Skeletal muscle satellite cell (primary cell): Measurements from ENCODE around the gene JPT1.

Source experiments
- H3K27me3 ChIP-seq: 2 replicates; pipeline ENCODE4 v1.7.0; 2013; ENCODE audit warnings: low read length; ENCODE audit not compliant: control insufficient read depth, insufficient read depth
- H3K36me3 ChIP-seq: 2 replicates; pipeline ENCODE4 v1.7.0; 2013; ENCODE audit warnings: mild to moderate bottlenecking, control low read depth, low read length; ENCODE audit not compliant: insufficient read depth
- H3K4me1 ChIP-seq: 2 replicates; pipeline ENCODE4 v1.7.0; 2013; ENCODE audit warnings: low read length; ENCODE audit not compliant: control insufficient read depth, insufficient read depth
- H3K4me2 ChIP-seq: 2 replicates; pipeline ENCODE4 v1.7.0; 2013; ENCODE audit warnings: mild to moderate bottlenecking, low read length
- H3K4me3 ChIP-seq: 2 replicates; pipeline ENCODE4 v1.7.0; 2013; ENCODE audit warnings: low read length
- H3K9ac ChIP-seq: 2 replicates; pipeline ENCODE4 v1.7.0; 2013; ENCODE audit warnings: mild to moderate bottlenecking, low read depth, low read length, moderate library complexity
- H3K9me3 ChIP-seq: replicated peaks from 2 replicates; pipeline ENCODE4 v1.7.0; 2013; ENCODE audit warnings: mild to moderate bottlenecking, control low read depth, low read length

Gene JPT1

DNA sequence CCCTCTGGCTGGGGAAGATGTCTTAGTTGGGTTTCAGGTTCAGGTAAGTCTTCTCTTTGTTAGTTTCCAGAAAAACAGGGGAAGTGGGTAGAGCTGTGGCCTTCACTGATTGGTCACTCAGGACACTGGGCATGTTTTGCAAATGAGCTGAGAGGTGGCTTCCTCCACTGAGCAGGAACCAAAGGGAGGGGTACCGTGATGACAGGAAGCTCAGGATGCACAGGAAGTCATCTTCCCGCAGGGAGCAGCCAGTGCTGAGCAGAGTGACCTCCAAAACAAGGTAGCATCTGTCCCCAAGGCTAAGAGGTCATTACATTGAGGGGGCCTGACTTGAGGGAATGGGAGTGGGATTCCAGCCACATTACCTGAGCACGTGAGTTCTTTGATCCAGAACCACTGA, 28.3 kb downstream of the JPT1 start:
- Histone ChIP-seq H3K4me2 (no peak overlapping the region), H3K36me3 (peaks cover 16% of the 10 kb centered on the region), H3K9ac (no peak overlapping the region), H3K9me3 (no peaks in the 10 kb centered on the region), H3K4me1 (peaks cover 18% of the 10 kb centered on the region), H3K27me3 (no peaks in the 10 kb centered on the region), H3K4me3 (no peak overlapping the region)

GRCh38 chr17:75124819-75125162, 29.5 kb downstream of the JPT1 start:
- H3K9me3 ChIP-seq: no peaks in the 10 kb centered on the region
- H3K27me3 ChIP-seq: no peaks in the 10 kb centered on the region
- H3K4me3 ChIP-seq: peak overlapping the region; percentile 28
- H3K9ac ChIP-seq: no peak overlapping the region
- no peak overlapping the region for H3K4me2 ChIP-seq
- H3K36me3 ChIP-seq: peaks cover 9% of the 10 kb centered on the region
- peaks cover 13% of the 10 kb centered on the region for H3K4me1 ChIP-seq

DNA sequence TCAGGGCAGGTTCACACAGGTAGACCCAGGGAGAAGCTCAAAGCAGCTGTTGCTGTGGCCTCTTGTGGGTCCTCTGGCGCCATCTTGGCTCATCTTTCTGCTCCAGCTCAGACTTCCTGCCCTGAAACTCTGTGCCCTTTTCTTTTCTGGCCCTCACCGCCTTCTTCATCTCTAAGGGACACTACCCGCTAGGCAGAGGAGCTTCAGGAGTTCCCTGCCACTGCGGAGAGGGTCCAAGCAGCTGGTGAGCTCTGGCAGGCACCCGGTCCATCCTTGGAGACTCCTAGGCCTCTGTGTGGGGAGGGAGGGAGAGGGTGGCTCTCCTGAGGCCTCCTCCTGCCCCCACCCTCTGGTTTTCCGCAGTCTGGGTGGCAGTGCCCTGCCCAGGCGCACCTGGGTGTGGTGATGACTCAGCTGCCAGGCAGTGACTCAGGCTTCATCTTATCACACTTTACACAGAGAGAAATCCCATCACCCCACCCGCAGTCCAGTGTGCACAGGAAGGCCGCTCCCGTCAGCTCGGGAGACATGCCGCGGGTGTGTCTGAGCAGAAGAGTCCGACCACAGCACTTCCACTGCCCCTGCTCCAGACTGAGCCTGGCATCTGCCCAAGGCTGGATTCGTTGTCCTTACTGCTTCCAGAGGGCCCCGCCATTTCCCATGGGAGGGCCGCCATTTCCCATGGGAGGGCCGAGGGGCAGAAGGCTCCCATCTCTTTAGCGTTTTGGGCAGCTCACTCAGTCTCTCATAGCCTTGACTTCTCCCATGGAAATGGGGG, 30.1 kb downstream of the JPT1 start:
- Histone ChIP-seq H3K27me3 (no peaks in the 10 kb centered on the region), H3K9ac (no peak overlapping the region), H3K4me2 (peak overlapping the region; percentile 11), H3K36me3 (peaks cover 3% of the 10 kb centered on the region), H3K9me3 (no peaks in the 10 kb centered on the region), H3K4me3 (peak overlapping the region; percentile 28), H3K4me1 (peaks cover 13% of the 10 kb centered on the region)

DNA sequence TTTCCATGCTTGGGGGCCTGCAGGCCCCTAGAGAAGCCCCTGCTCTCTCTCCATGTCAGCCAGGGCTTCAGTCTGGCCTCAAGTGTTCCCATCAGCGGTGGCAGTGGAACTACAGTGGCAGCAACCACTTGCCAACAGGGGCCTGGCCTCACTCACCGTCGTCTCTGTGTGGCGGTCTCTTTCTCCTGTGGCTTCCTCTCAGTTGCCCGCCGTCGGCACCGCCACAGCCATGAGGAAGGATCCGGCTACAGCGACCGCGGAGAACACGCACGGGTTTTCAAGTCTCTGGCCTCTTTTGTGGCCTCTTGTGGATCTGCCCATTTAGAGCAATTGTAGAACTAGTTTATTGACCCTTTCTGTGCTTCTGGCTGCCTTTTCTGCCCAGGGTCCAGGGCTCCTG, 36.0 kb downstream of the JPT1 start:
- H3K9me3 ChIP-seq: no peaks in the 10 kb centered on the region
- H3K9ac ChIP-seq: no peak overlapping the region
- H3K36me3 ChIP-seq: no peaks in the 10 kb centered on the region
- no peak overlapping the region for H3K4me3 ChIP-seq
- no peaks in the 10 kb centered on the region for H3K27me3 ChIP-seq
- no peak overlapping the region for H3K4me2 ChIP-seq
- H3K4me1 ChIP-seq: peaks cover 13% of the 10 kb centered on the region

DNA sequence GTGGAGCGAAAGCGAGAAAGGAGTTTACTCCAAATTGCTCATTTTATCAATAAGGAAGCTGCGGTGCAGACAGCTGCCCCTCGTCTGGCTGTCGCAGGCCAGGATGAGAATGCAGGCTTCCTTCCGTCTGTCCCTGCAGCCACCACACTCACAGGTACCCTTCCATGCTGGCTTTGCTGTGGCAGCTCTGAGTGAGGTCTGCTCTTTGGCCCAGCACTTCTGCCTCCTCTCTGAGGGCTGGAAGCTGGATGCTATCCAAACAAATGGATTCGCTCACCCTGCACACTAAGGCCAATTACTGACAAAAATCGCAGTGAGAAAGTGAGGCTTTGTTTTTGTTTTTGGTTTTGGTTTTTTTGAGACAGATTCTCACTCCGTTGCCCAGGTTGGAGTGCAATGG, 37.6 kb downstream of the JPT1 start:
- H3K36me3 ChIP-seq: no peaks in the 10 kb centered on the region
- no peak overlapping the region for H3K4me3 ChIP-seq
- H3K9me3 ChIP-seq: no peaks in the 10 kb centered on the region
- H3K9ac ChIP-seq: no peak overlapping the region
- no peak overlapping the region for H3K4me2 ChIP-seq
- no peaks in the 10 kb centered on the region for H3K27me3 ChIP-seq
- H3K4me1 ChIP-seq: peaks cover 13% of the 10 kb centered on the region

- H3K36me3 ChIP-seq: no peaks in the 10 kb centered on the region
- H3K9ac ChIP-seq: no peak overlapping the region
- no peak overlapping the region for H3K4me3 ChIP-seq
- no peaks in the 10 kb centered on the region for H3K27me3 ChIP-seq
- H3K4me2 ChIP-seq: no peak overlapping the region
- H3K4me1 ChIP-seq: peaks cover 17% of the 10 kb centered on the region
- no peaks in the 10 kb centered on the region for H3K9me3 ChIP-seq
These were observed 38.8 kb downstream of the JPT1 start for GRCh38 chr17:75115555-75115954.

DNA sequence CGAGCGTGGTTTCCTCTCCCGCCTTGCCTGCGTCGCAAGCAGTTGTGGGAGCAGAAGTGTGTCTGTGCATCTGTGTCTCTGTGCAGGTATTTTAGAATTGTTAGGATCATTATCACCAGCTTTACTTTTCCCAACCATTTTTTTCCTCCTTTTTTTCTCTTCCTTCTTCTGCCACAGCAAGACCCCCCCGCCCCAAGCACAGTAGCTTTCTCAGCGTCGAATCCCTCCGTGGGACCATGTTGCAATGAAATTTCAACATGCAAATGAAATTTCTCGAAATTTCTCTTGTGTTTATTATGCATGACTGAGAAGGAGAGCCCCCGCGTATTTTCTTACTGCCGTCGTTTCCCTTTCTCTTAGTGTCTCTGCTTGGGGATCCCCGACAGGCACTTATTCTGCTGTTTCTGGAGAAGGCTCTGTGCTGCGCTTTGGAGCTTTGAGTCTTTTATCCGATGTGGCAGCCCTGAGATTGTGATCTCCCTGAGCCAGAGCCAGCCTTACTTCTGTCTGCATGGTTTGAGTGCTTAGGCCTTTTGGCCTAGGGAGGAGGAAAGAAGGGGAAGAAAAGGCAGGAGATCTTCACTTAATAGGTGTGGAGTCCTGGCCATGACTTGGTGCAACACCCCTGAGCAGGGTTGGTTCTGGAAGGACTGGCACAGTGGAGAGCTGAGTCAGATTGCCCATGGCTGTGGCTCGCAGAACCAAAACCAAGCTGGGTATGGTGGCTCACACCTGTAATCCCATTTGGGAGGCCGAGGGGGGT, 39.6 kb downstream of the JPT1 start:
- Histone ChIP-seq H3K9me3 (no peaks in the 10 kb centered on the region), H3K36me3 (no peaks in the 10 kb centered on the region), H3K9ac (peak overlapping the region; percentile 82), H3K4me2 (peak overlapping the region; percentile 93), H3K4me3 (peak overlapping the region; percentile 79), H3K27me3 (no peaks in the 10 kb centered on the region), H3K4me1 (peaks cover 20% of the 10 kb centered on the region)

DNA sequence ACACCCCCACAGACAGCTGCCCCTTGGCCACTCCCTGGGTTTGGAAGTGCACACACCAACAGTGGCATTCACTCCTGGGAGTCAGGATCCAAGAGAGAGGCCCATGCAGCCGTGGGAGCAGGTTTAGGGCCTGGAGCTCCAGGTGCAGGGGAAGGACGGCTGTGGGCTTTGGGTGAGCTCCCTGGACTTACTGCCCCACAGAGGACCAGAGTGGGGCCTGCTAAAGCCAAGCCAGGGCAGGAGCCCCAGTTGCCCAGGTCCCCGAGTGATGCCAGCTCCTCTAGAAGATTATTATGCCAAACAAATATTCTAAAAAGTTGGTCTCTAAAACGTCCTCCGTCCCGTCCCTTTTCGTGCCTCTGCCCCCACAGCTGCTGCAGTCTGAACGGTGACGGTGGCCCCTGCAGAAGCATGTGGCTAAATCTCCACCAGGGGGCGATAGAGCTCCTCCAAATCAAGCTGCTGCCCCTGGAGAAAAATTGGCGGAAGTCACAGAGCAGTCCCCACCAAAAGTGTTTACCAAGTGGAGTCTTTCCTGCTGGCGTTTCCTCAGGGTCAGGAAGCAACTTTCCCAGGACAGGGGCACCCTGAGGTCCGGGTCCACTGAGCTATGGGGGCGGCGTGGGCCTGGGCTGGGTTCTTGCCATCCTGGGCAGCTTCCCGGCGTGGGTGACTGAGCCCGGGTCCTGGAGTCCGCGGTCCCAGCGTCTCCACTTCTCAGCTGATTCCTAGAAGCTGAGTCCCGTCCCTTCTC, 40.3 kb downstream of the JPT1 start:
- Histone ChIP-seq H3K27me3 (no peaks in the 10 kb centered on the region), H3K9me3 (no peaks in the 10 kb centered on the region), H3K9ac (peak overlapping the region; percentile 82), H3K36me3 (no peaks in the 10 kb centered on the region), H3K4me3 (peak overlapping the region; percentile 79), H3K4me1 (peaks cover 27% of the 10 kb centered on the region), H3K4me2 (peak overlapping the region; percentile 93)

DNA sequence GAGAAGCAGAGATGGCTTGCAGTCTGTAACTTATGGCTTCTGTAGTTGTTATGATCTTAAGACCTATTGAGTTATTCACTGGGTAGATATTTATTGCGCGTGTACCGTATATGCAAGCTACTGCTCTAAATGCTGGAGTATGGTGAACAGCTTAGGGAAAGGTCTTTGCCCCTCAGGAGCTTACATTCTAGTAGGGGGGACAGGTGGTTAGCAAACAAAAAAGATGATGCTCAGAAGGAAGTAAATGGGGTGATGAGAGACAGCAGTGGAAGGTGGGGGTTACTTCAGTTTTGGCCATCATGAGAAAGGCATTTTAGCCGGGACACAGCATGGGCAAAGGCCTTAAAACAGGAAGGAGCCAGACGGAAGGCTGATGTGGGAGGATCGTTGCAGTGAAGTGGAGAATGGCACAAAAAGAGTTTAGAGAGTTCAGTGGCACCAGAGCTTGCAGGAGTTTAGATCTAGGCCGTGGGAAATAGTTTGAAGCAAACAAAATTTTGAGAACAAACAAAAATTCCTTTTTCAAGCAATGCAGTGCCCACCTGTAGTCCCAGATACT, 42.5 kb downstream of the JPT1 start:
- Histone ChIP-seq H3K4me1 (peaks cover 27% of the 10 kb centered on the region), H3K27me3 (no peaks in the 10 kb centered on the region), H3K9me3 (no peaks in the 10 kb centered on the region), H3K9ac (no peak overlapping the region), H3K4me2 (peak overlapping the region; percentile 3), H3K4me3 (no peak overlapping the region), H3K36me3 (no peaks in the 10 kb centered on the region)

DNA sequence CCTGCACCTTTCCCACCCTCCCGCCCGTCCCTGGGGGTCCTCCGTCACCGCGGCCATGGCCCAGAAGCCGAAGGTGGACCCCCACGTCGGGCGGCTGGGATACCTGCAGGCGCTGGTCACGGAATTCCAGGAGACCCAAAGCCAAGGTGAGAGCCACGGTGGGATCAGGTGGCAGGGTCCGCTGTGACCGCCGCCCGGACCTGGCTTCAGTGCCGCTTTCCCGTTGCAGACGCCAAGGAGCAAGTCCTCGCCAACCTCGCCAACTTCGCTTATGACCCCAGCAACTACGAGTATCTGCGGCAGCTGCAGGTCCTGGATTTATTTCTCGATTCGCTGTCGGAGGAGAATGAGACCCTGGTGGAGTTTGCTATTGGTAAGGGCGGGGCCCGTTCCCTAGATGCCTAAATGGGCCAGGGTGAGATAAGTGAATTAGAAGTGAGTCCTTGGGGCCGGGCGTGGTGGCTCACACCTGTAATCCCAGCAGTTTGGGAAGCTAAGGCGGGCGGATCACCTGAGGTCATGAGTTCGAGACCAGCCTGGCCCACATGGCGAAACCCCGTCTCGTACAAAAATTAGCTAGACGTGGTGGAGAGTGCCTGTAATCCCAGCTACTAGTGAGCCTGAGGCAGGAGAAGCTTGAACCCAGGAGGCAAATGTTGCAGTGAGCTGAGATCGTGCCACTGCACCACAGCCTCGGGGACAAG, 43.9 kb downstream of the JPT1 start:
- Histone ChIP-seq H3K9ac (peak overlapping the region; percentile 77), H3K27me3 (peaks cover under 1% of the 10 kb centered on the region), H3K36me3 (no peaks in the 10 kb centered on the region), H3K4me2 (peak overlapping the region; percentile 97), H3K4me3 (peak overlapping the region; percentile 86), H3K4me1 (peaks cover 27% of the 10 kb centered on the region), H3K9me3 (no peaks in the 10 kb centered on the region)
